GM21723 (cell line): ENCODE results near the gene SCN4A.
"Not testable (repeated sequence)": the region's sequence is repeated elsewhere in the genome, so short reads cannot be mapped to it uniquely, and the experiment has no call there.

Experiments used
- ATAC-seq: cut with Tn5 transposase; IDR thresholded peaks from one replicate; pipeline ENCODE4 v1.9.1; 2021; ENCODE audit warnings: mild to moderate bottlenecking, moderate library complexity; ENCODE audit not compliant: unreplicated experiment

Gene SCN4A

GRCh38 chr17:63939401-63939800 is 33.3 kb downstream of the SCN4A start:
- no peak for ATAC-seq

DNA sequence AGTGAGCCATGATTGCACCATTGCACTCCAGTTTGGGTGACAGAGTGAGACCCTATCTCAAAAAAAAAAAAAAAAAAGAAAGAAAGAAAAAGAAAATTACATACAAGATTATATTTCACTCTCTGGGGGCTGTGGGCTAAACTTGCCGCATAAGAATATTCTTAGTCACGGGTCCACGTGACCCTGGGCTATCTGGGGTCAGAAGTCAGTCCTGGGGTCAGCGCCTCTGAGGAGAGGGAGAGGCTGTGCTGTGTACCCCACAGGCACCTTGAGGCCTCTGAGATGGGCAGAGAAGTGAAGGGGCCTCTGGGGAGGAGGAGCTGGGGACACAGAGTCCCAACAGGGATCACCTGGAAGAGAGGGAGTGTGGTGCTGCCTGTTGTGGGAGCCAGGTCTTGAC is 34.8 kb downstream of the SCN4A start:
- no peak for ATAC-seq

DNA sequence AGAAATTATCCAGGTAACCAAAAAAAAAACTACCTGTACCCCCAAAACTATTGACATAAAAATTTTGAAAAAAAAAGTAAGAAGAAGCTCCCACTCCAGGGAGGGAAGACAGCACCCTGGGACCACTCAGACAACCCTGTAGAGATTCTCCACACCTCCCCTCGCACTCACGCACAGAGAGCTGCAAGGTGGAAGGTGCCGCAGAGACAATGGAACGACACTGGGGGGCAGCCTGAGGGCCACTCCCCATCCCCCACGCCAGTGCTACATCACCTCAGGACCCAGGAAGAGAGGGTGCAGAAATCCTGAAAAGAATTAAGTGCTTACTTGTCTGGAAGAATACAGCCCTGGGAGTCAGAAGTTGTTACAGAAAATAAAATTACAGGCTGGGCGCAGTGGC is 35.4 kb downstream of the SCN4A start:
- no peak for ATAC-seq

DNA sequence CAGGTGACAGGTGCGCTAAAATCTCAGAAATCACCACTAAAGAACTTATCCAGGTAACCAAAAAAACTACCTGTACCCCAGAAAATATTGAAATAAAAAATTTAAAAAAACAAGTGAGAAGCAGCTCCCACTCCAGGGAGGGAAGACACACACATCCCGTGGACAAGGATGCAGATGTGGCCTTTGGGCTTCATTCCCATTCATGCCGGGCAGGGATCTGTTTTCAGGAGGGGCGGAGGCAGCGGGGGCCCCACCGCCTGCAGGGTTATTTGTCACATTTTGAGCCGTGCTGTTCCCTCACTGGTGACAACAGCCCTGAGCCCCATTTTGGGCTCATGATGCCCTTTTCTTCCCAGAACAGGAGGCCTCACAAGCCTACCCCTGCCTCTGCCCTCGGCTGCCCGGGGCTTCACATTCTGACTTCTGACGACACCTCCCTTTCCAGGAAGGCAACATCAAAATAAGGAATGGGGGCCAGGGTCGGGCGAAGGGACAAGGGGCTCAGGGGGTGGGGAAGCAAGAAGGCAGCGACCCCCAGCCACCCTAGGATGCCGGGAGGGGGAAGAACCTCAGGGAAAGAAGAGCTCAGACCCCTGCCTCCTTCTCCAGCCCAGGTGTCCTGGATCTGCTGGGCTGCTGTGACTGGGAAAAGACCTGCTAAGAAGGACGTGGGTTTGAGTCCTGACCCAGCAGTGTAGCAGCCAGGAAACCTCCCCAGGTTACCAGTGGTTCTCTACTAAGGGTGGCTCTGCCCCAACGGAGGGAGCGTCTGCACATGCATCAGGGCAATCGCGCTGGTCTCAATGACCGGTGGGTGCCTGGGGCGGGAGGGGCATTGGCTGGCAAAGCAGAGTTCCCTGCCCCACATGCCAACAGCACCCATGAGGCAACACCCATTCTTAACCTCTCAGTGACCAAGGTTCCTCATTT is 38.3 kb downstream of the SCN4A start:
- ATAC-seq = no peak

DNA sequence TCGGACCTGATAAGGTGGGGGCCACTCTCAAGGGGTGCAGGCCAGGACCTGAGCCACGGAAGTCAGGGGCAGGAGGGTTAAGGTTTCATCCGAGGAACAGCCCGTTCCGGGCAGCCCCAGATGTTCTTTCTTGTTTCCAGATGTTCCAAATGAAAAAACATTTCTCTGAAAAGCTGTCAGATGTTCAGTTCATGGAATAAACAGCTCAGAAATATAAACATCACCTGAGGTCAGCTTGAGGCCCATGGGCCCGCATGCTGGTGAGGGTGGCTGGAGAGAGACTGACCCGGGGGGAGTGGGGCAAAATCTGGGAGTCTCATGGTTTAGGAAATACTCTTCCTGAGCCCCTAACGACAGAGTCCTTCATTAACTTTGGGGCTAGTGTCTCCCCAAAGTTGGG is 39.1 kb downstream of the SCN4A start:
- ATAC-seq = no peak

DNA sequence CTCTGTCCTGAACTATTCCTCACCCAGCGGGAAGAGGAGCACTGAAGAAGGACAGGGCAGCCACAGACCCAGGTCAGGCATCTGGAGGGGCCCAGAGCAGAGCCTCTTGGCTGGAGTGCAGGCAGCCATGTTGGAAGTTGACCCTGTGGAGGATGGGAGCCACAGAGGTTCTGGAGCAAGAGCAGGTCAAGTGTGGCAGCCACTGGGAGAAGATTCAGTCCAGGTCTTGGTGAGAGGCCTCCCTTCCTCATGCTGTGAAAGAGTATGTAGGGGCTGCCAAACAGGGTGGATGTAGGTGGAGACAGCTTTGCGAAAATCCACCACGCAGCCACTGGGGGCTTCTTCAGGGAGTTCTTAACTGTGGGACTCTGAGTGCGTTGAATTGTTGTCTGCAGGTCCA is 40.0 kb downstream of the SCN4A start:
- ATAC-seq = peak; percentile 27

GRCh38 chr17:63931981-63932561 is 40.6 kb downstream of the SCN4A start, which contains the start of gene CD79B:
CD79B (minus strand) TSS chr17:63932331; CDS start chr17:63932261, 70 bp downstream.
- ATAC-seq = peak; percentile 82

- peak; percentile 42 for ATAC-seq
These were observed 41.7 kb downstream of the SCN4A start for GRCh38 chr17:63930951-63931575.

GRCh38 chr17:63929860-63930766 is 42.6 kb downstream of the SCN4A start:
- ATAC-seq = no peak

- no peak for ATAC-seq
These were observed 43.6 kb downstream of the SCN4A start for GRCh38 chr17:63928966-63929695.

DNA sequence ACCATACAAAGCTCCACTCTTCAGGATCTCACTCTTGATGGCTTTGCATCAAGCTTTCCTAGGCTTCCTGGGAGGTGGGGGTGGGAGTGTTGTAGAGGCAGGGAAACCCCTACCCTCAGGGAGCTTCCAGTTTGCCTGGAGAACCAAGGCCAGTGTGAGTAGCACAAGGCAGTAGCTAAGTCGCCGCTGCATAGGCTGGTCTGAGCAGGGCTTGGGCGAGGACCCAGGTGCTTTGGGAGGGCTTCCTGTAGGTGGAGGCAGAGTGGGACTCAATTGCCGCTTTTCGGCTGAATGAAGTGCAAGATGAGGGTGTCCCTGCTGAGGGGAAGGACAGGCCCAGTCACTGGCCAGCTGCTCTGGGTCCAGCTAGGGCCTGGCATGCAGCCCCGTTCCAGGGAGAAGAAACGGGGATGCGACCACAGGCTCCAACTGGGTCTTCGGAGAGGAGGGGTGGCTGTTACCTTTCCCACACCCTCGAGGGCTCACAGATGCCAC is 44.5 kb downstream of the SCN4A start:
- ATAC-seq = no peak

GRCh38 chr17:63927464-63928171 is 45.1 kb downstream of the SCN4A start:
- ATAC-seq = no peak

DNA sequence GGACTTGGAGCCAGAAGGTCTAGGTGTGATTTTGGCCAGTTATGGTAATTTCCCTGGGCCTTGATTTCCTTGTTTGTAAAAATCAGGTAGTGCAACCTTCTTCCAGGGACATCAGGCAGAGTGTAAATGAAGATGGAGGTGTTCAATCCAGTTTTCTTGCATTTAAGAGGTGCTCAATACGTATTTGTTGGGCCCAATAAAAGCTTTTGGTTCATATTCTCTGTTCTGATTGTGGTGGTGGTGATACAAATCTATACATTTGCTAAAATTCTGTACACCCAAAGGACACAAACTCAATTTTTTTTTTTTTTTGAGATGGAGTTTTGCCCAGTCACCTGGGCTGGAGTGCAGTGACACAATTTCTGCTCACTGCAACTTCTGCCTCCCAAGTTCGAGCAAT is 46.6 kb downstream of the SCN4A start:
- no peak for ATAC-seq

- ATAC-seq = no peak
These were observed 47.1 kb downstream of the SCN4A start for GRCh38 chr17:63925615-63926014.

GRCh38 chr17:63922402-63922801 is 50.3 kb downstream of the SCN4A start:
- peak; percentile 46 for ATAC-seq

DNA sequence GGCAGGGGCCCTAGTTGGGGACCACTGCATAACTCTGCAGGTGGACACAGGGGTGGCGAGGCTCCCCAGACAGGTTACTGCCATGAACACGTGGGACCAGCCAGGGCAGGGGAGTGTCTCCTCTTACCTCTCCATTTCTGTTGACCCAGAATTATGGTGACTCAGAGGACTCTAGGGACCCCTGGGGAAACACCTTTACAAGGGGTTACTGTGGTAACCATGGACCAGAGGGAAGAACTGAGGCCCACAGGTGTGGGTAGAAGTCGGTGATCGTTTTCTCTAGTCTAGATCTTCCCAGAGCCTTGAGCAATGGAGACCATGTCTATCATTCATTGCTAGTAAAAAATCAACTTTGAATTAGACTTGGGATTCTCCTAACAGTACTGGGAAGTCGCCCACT is 51.9 kb downstream of the SCN4A start:
- ATAC-seq = not testable (repeated sequence)

DNA sequence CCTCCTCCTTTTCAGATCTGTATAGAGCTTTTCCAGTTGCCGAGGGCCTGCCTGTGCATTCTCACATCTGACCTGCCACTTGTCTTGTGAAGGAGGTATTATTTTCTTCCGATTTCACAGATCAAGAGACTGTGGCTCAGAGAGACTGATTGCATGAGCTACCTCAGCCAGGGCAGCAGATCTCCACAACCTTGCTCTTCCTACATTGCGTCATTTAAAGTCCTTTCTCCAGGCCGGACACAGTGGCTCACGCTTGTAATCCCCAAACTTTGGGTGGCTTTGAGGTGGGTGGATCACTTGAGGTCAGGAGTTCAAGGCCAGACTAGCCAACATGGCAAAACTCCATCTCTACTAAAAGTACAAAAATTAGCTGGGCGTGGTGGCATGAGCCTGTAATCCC is 52.7 kb downstream of the SCN4A start:
- not testable (repeated sequence) for ATAC-seq

DNA sequence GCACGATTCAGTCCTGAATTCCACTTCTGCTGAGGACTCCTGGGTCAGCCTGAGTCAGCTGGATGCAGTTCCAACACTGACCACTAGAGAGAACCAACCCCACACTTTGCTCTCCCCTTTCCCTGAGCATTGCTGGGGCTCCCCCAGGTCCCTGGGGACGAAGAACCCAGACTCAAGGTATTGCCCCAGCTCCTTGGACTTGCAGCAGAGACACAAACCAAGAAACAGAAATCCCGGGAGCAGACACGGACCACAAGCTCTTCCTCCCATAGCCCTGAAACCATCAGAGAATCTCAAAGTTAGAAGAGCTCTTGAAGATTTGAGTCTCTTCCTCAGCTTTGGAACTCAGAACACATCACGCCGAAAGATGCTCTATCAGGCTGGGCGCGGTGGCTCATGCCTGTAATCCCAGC is 53.4 kb downstream of the SCN4A start:
- ATAC-seq = peak; percentile 67

DNA sequence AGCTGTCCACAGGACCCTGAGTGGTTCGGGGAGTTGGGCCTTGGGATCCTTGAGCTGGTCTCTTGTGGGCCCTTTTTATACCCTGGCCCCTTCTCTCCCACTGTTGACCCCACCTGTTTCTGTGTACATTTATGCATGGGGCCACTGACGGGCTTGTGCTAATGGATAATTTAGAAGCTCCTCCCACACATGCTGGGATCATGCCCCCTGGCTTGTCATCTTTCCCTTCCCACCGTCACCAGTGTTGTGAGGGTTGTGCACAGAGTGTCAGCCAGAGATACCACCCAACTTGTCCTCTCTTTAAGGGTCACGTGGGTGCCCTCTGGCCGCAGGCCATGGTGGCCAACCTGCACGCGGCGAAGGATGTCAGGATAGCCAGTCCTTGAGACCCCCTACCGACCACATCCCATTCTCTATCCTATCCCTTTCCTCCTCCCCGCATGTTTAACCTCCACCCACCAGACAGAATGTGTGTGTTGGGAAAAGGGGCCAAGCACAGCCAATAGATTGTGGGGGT is 53.9 kb downstream of the SCN4A start, which contains the start of gene GH1:
GH1 (minus strand) TSS at position 51 of the 517 bp plus-strand sequence. CDS start 63 bp downstream, outside the sequence.
- ATAC-seq = not testable (repeated sequence)
